Tibial artery (tissue), 4 donors: ENCODE results near the gene GRIK3.

Experiments used
- DNase-seq, 2 donors: peaks; one replicate each; pipeline ENCODE4 v3.0.0-alpha.2; 2019
- H3K27ac ChIP-seq, 2 donors: fragments of 200-600 bp; sonication (generic) in 1 of 2; 1 replicate in 1 of 2; 2 replicates in 1 of 2; pipeline ENCODE4 v1.5.1; 2018 to 2019; ENCODE audit warnings: mild to moderate bottlenecking in 1 of 2
- H3K27me3 ChIP-seq, 2 donors: fragments of 200-600 bp; sonication (generic) in 1 of 2; one replicate each; pipeline versions ENCODE4 v1.5.1 to v1.6.0; 2016 to 2019
- H3K36me3 ChIP-seq, 3 donors: fragments of 200-600 bp; sonication (generic) in 2 of 3; one replicate each; pipeline ENCODE4 v1.5.1; 2016 to 2019; ENCODE audit warnings: mild to moderate bottlenecking in 2 of 3
- H3K4me1 ChIP-seq, 4 donors: fragments of 200-600 bp; sonication (generic) in 2 of 4; 1 replicate in 3 of 4; 2 replicates in 1 of 4; pipeline ENCODE4 v1.5.1; 2016 to 2019
- H3K4me3 ChIP-seq, 2 donors: fragments of 200-600 bp; sonication (generic) in 1 of 2; 1 replicate in 1 of 2; 2 replicates in 1 of 2; pipeline ENCODE4 v1.5.1; 2018 to 2019; ENCODE audit warnings: mild to moderate bottlenecking in 2 of 2
- H3K9me3 ChIP-seq, 3 donors: fragments of 200-600 bp; sonication (generic) in 1 of 3; one replicate each; pipeline ENCODE4 v1.5.1; 2016 to 2019
- CTCF ChIP-seq, 2 experiments: fragments of 200-600 bp in 1 of 2; fragments of 450-650 bp in 1 of 2; IDR thresholded peaks; one replicate each; pipeline ENCODE4 v1.5.1; 2017 to 2019; ENCODE audit warnings: antibody characterized with exemption in 2 of 2, mild to moderate bottlenecking in 1 of 2, moderate library complexity in 1 of 2
- intact Hi-C: fragments of 100-400 bp; cut with DNase I; formaldehyde crosslinking; loops from one replicate; pipeline ENCODE4 v1.15.0; 2023; ENCODE audit warnings: low total_unique reads

The GRIK3 gene

DNA sequence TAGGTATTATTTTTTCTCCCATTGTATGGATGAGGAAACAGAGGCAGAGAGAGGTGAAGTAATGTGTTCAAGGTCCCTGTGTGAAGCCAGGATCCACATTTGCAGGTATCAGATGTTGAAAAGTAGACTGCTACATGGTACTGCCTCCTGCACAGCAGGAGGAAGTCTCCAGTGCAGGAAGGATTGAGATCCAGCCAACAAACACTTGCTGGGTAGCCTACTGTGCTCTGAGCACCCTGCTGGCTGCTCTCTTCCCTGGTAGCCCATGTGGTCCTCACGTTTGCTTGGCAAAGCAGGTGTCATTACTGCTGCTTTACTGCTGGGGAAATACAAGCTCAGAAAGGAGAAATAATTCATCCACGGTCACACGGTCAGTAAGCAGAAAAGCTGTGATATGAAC lies 21.3 kb upstream of the GRIK3 start:
- H3K4me3 ChIP-seq: no peak overlapping the region

DNA sequence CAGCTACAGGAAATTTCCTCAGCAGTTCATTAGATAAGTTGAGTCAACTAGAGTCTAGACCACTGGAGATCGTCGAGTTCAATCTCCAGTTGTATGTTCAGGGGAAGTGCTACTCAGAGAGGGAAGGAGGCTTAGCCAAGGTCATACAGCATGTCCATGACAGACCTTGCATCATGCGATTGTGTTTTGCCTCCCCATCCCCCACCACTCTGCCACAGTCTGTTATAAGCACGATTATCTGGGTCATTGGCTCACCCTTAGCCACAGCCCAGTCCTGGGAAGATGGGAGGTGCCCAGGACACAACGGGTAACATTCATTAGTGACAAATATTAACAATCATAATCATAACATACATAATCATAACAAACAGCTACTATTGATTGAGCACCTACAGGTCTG lies 18.9 kb upstream of the GRIK3 start:
- H3K4me3 ChIP-seq: no peak overlapping the region
- H3K4me1 ChIP-seq: no peaks in the 10 kb centered on the region
- H3K9me3 ChIP-seq: no peaks in the 10 kb centered on the region
- H3K27me3 ChIP-seq: peaks cover 0 to 9% of the 10 kb centered on the region in 2 donors
- TF ChIP-seq CTCF (IDR thresholded peaks at IDR 0.05): no peak
- no peak overlapping the region for H3K27ac ChIP-seq
- intact Hi-C loops: no loop called here
- DNase-seq: no peak
- H3K36me3 ChIP-seq: no peaks in the 10 kb centered on the region

More for the DNA sequence above, 21.3 kb upstream of the GRIK3 start:
- no peak for DNase-seq
- intact Hi-C loops: no loop called here
- H3K27ac ChIP-seq: no peak overlapping the region
- H3K4me1 ChIP-seq: no peaks in the 10 kb centered on the region
- no peaks in the 10 kb centered on the region for H3K36me3 ChIP-seq
- H3K9me3 ChIP-seq: no peaks in the 10 kb centered on the region
- TF ChIP-seq CTCF (IDR thresholded peaks at IDR 0.05): no peak
- peaks cover 0 to 9% of the 10 kb centered on the region in 2 donors for H3K27me3 ChIP-seq

- no peaks in the 10 kb centered on the region for H3K36me3 ChIP-seq
- no peaks in the 10 kb centered on the region for H3K9me3 ChIP-seq
- intact Hi-C loops: no loop called here
- TF ChIP-seq CTCF (IDR thresholded peaks at IDR 0.05): no peak
- no peak overlapping the region for H3K27ac ChIP-seq
- no peaks in the 10 kb centered on the region for H3K4me1 ChIP-seq
- peaks cover 0 to 13% of the 10 kb centered on the region in 2 donors for H3K27me3 ChIP-seq
- DNase-seq: no peak
- H3K4me3 ChIP-seq: no peak overlapping the region
Measured at GRCh38 chr1:37052120-37052519, 17.8 kb upstream of the GRIK3 start.

DNA sequence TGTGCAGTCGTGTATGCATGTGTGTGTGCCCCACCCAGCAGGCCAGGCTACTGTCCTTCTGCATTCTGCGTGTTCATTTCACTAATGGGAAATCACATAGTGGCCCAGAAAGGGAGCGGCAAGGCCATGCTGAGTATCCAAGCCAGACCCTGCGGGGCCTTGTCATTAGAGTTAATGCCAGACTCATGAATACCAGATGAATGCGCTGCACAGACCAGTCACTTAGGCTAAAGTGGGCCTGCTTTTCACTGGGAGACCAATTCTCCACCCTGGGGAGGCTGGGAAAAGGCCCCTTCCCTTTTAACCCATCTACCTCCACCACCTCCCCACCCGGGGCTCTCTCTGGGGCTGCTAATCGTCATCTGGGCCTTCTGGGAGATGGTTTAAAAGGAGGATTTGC lies 17.0 kb upstream of the GRIK3 start:
- TF ChIP-seq CTCF (IDR thresholded peaks at IDR 0.05): no peak
- no peaks in the 10 kb centered on the region for H3K4me1 ChIP-seq
- H3K27ac ChIP-seq: no peak overlapping the region
- no peaks in the 10 kb centered on the region for H3K36me3 ChIP-seq
- H3K4me3 ChIP-seq: no peak overlapping the region
- peaks cover 0 to 18% of the 10 kb centered on the region in 2 donors for H3K27me3 ChIP-seq
- H3K9me3 ChIP-seq: no peaks in the 10 kb centered on the region
- intact Hi-C loops: no loop called here
- DNase-seq: no peak

DNA sequence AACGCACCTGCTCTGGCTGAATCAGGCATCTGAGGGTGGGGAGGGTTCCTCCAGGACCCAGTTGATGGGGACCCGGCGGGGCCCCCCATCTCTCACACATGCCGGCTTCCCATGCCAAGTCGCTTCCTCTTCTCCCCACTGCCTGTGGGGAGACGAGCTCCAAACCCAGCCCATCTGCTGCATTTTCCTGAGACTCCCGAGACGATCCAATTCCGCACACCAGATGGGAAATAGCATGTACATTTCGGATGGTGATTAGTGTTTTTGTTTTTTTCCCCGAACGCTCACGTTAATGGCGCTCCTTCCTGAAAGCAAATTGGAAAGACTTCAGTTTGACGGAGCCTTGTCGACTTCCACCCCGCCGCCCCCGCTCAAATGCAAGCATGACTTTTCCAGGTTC lies 13.2 kb upstream of the GRIK3 start:
- H3K36me3 ChIP-seq: no peaks in the 10 kb centered on the region
- TF ChIP-seq CTCF (IDR thresholded peaks at IDR 0.05): no peak
- intact Hi-C loops: no loop called here
- no peaks in the 10 kb centered on the region for H3K9me3 ChIP-seq
- DNase-seq: no peak
- no peaks in the 10 kb centered on the region for H3K4me1 ChIP-seq
- peaks cover 0 to 34% of the 10 kb centered on the region in 2 donors for H3K27me3 ChIP-seq
- H3K4me3 ChIP-seq: no peak overlapping the region
- H3K27ac ChIP-seq: no peak overlapping the region

DNA sequence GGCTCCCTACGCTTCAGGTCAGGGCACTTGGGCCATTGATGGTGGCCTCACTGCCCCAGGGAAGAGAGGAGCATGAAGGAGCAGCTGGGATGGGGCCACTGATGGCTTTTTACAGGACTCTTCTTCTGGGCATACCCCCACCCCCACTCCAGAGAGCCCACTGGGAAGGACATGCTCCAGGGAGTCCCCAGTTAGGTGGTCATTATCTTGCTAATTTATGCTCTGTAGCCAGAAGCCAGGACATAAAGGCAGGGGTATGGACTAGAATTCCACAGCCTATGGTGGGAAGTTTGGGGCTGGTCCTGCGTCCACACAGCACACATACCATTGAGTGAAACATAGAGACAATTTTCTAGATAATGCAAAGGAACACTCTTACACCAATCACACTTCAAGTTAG lies 8.8 kb upstream of the GRIK3 start:
- peaks cover 0 to 73% of the 10 kb centered on the region in 2 donors for H3K27me3 ChIP-seq
- H3K27ac ChIP-seq: no peak overlapping the region
- intact Hi-C loops: no loop called here
- TF ChIP-seq CTCF (IDR thresholded peaks at IDR 0.05): no peak
- H3K9me3 ChIP-seq: no peaks in the 10 kb centered on the region
- no peak for DNase-seq
- peaks cover 0 to 3% (median 0%) of the 10 kb centered on the region in 4 donors for H3K4me1 ChIP-seq
- no peaks in the 10 kb centered on the region for H3K36me3 ChIP-seq
- no peak overlapping the region for H3K4me3 ChIP-seq
